NCI-H1105 treated with DMSO at 0.1 percent for 48 hours (cell line): Measurements from ENCODE around the gene CASK.

Source experiments
- DNase-seq: peaks from one replicate; lab custom pipeline; 2025; lab: John Stamatoyannopoulos, UW

Gene CASK

DNA sequence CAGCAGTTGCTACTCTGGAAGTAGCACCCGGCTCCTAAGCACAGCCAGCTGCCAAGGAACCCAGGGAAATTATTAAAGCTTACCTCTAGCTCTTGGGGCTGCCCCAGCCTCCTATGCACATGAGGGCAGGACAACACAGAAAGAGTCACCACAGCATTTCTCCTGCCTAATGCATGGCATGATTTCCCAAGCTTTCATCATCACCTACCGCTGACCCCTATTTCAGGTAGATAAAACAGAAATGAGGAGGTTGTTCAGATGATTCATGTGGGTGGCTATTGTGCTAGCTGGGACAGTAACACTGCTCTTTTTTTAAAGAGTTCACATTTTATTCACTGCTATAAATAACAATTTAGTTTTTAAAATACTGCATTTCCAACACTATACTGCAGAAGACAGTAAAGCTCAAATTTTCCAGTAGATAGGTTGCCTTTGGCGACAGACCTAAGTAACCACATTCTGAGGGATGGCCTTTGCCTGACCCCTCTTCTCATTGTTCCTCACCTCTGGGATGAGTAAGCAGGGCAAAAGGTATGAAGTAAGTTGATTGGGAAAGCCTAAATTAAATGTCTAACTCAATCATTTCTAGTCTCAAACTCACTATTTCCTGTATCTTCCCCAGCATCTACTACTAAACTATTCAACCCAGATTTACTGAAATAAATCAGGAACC is 16.7 kb downstream of the CASK start:
- no peak for DNase-seq

DNA sequence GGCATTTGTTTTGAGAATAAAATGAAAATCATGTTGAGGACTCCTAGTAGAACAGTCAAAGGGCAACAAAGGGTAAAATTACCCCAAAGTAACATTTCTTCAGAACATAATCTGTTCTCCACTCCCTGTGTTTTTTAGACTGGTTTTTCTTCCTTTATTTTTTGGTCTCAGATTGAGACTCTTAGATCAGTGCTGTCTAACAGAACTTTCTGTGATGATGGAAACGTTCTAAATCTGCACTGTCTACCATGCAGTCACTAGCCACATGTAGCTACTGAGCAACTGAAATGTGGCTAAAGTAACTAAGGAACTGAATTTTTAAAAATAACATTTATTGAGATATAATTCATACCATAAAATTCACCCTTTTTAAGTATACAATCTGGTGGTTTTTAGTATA is 19.8 kb downstream of the CASK start:
- no peak for DNase-seq

DNA sequence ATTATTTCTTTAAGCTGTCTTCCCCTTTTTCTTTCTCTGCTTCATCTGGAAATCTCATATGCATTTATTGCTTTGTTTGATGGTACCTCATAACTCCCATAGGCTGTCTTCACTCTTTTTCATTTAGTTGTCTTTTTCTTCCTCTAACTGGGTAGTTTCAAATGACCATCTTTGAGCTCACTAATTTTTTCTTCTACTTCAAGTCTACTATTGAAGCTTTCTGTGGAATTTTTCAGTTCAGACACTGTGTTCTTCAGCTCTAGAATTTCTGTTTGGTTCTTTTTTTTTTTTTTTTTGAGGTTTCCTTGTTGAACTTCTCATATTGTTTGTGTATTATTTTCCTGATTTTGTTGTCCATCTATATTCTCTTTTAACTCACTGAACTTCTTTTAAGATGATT is 23.0 kb downstream of the CASK start:
- no peak for DNase-seq

DNA sequence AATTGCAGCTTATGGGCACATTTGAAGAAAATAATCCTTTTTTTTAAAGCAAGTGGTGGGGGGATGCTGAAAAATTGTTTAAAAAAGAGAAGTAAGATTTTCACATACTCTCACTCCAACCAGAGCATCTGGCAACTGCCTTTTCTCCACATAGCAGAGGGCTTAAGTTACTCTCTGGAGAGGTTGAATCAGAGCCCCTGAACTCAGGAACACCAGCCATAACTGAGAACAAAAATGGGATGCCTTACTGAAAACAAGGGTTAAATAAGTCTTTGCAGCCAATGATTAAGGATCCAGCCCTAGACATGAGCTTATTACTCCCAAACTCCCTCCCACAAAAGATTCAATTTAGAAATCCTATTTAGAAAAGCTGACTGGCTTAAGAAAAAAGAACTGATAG is 27.5 kb downstream of the CASK start:
- no peak for DNase-seq

DNA sequence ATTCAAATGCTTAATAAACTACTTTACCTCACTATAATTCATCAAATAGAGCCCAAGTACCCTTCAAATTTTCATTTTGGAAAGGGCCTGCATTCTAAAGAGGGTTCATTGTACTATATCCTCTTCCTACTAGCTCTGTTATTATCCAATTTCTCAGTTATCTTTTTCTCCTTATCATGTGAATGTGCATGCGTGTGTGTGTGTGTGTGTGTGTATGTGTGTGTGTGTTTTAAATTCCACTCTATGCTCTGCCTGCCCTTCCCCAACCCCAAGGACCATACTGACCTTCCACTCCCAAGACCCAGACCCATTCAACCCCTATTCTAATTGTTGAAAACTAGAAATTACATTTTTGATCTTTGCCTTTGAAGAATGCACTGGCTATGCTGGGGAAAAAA is 33.3 kb downstream of the CASK start:
- DNase-seq, result no peak

DNA sequence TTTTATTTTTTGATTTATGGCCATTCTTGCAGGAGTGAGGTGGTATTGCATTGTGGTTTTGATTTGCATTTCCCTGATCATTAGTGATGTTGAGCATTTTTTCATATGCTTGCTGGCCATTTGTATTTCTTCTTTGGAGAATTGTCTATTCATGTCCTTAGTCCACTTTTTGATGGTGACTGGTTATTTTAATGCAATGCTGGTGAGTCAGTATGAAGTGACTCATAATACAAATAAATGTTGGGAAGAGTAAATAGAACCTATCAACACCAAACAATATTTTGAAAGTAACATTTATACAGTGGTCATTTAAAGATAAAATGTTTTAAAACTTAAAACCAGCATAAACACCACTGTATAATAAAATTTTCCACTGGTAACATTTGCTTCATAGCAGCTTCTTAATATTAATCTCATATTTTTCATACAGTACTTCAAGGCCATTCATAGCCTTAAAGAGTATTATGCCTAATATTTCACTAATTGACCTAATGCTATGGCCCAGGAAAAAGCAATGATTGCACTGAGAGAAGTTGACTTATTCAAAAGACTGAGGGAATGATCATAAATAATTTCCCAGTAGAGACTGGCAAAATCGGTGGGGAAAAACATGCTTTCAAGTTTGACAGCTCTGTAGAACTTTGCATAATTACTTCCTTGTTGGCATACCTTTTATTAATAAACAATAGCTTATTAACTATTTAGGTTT is 33.9 kb downstream of the CASK start:
- no peak for DNase-seq

DNA sequence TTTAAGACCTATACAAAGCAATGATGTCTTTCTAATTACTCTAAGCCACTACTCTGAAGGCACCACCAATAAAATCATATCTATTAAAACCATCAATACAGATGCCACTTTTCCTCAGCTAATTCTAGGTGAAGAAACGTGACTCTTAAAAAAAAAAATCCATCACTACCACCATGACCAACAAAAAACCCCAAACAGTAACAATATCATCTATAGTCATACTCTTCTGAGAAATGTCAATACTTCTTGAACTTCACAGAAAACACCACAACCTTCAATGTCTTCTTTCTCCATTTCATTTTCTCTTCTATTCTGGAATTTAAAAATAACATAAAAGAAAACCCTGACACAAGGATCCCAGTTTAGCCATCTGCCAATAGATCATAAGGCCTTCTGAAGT is 35.7 kb downstream of the CASK start:
- no peak for DNase-seq

DNA sequence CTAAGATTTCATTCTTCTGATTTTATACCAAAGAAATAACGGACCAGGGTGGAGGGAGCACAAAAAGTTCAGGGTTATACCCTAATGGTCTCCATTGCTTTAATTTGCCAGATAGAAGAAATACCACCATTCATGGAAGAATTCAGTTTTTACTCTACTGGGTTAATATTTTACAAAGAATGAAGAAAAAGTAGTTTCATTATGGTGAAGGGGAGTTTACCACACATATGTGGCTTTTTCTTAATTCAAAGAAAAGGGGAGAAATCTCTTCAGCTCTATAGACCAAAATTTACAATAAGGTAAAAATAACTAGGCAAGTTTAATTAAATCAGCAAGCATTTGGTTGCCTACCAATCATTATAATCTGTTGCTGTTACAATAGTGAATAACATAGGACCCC is 37.6 kb downstream of the CASK start:
- no peak for DNase-seq

DNA sequence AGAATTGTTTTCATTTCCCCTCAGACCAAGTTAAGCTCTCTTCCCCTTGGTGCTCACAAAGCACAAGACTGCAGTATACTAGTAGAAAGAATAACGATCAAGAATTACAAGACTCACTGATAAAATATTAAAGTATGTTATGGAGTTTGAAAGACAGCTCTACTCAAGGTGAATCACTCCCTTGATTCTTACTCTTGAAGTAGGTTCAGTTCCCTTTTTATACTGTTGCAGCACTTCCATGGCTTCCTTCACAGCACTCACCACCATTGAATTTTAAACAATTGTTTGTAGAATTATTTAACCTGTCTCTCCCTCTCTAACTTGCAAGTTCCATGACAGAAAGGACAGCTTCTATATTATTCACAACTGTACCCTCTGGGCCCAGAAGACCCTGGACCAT is 42.2 kb downstream of the CASK start:
- DNase-seq, result no peak

DNA sequence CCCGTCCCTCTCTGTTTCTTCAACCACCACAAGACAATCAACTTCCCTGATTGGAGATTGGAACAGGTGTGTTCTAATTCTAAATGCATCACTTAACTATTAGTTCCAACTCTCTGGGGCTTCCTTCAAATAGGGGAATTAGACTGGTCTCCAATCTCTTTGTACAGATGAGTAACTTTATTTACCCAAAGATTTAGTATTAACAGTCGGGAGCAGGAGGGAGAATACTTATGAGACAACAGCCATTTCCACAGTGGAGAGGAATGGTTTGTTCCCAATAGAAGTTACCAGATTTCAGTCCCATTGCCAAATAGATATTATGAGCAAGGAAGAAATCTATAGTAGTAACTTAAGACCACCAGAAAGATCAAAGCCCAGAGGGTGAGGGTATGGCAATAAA is 46.2 kb downstream of the CASK start:
- DNase-seq, result no peak

DNA sequence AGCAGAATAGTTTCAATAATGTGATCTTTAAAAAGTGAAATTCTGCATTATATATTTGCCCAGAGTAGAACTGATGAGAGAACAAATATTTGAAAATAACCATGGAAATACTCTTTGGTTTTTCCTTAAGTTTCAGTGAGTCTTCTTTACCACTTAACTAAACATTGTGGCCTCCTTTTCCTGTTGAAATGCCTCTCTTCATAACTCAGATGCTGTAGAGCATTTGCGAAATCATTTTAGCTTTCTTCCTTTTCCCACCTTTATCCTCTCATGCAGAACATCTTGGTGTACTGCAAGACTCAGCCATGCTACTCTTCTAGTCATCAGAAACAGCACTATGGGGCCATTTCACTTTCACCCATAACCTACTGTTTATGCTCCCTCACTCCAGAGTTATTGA is 48.2 kb downstream of the CASK start:
- no peak for DNase-seq

DNA sequence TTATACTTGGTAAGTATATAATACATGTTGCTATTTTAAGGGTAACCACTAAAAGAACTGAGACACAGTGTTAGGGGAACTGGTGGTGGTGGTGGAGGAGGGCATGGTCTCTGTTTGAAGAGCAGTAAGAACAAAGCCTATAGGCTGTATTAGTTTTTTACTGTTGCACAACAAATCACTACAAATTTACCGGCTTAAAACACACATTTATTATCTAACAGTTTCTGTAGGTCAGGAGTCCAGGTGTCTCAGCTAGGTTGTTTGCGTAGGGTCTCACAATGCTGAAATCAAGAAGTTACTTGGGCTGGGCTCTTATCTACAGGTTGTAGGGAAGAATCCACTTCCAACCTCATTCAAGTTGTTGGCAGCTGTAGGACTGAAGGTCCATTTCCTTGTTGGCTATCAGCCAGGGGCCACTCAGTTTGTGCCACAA is 52.6 kb downstream of the CASK start:
- DNase-seq, result no peak

DNA sequence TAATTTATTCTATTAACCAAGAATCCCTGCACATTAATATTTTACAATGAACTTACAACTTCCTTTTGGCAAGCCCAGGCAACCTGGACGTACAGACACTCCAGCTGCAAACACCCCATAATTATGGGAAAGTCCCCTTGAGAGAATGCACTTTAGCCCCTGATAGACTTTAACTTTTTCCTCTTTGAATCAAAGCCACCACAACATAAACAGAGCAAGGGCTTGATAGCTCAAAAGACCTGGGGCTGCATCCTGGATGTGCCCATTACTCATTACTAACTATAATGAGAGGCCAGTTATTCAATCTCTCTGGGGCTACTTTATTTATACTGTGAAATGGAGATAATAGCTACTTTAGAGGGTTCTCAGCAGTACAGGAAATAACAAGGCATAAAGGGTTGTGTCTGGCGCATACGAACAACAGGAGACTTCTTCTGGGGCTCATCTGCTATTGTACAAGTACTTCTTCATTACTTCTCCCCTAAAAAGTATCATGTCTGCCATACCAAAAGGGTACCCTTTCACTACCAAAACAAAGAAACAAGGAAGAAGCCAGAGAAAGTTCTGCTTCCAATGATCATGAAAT is 54.9 kb downstream of the CASK start:
- peak; percentile 17 for DNase-seq

DNA sequence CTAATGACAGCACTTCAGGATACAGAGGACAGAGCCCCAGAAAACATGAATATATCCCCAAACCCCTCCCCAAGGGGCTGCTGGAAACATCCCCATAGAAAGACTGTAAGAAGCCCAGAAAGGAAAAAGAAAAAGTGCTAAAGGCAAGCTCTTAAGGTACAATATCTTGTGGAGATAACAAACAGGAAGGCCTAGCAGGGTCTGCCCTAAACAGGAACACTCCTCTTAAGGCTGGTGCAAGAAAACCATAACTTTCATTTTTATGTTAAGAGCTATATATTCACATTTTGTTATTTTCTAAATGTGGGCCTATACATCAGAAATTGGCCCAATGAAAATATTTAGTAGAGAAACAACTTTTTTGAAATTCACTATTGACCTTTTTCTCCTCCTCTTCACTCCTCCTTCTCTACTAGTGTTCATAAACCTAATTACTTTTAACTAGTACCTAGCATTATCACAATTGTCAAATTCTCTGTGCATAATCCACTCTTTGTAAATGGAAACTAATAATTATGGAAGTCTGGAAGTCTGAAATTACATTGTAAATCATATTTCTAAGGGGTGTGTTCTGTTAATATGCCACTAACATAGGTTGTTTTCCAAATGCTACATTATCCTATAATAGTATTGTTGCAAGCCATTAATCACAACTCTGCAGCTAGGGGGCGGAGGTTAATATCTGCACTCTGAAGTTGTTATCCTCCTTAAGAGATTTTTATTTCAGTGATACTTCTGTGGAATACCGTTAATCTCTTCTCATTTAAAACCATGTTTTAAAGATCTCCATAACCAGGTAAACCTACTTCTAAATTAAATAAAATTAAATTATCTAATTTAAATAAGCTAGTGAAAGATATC is 59.8 kb downstream of the CASK start:
- DNase-seq, result no peak

DNA sequence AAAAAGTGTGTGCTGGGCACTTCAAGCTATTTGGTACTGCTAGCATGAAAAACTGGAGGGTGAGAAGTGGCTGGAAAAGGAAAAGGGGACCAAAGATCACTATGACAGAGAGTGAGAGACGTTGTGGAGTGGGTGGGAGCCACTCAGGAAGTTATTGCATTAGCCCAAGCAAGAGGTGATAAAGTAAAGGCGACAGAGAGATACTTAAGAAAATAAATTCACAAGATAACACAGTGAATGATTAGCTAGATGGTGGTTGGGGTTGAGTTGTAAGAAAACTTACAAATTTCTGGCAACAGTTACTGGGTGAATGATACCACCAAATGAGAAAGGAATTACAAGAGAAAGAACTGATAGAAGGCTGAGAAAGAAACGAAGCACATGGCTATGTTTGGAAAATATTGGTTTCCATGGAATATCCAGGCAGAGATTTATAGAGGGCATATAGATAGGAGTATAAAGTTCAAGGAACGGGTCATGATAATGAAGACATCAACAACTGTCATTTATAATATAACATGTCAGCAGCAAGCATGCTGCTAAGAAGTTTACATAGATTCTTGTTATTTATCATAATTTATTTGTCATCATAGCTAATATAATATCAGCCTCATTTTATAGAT is 60.7 kb downstream of the CASK start:
- no peak for DNase-seq

DNA sequence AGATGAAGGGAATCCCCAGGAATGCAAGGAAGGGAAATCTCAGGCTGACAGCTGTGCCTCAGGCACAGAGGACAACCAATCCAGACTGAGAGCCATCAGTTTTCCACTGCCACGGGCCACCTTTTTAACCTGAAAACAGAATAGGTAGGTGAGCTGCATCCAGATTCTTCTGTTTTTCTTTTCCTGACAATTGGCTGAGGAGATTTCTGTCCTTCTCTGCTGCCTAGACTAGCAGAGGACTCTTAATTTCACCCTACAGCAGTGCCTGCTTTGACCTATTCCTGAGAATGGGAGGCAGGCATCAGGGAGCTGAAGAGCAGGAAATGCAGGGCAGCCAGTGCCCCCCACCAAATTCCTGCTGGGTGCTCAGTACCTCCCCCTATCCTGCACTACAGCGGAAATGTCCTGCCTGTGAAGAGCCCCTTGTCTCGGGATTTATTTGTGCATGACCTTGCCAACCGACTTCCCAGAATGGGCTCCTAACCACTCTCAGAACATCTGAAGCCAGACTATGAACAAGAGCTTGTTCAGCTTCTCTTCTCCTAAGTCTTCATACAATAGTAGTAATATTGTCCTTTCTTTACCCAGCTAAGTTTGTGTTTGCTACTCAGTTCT is 65.1 kb downstream of the CASK start:
- no peak for DNase-seq

DNA sequence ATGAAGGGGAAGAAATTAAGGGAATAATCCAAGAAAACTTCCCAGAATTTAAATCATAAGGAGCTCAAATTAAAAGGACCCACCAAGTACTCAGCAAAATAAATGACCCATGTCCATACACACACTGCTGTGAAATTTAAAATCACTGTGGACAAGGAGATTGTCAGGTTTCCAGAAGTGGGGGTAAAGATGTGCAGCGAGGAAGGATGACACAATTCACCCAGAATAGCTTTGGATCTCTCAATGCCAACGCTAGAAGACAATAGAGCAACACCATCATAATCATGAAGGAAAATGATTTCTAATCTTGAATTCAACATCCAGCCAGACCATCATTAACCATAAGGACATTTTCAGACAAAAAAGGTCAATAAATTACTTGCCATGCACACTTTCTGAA is 65.7 kb downstream of the CASK start:
- no peak for DNase-seq

DNA sequence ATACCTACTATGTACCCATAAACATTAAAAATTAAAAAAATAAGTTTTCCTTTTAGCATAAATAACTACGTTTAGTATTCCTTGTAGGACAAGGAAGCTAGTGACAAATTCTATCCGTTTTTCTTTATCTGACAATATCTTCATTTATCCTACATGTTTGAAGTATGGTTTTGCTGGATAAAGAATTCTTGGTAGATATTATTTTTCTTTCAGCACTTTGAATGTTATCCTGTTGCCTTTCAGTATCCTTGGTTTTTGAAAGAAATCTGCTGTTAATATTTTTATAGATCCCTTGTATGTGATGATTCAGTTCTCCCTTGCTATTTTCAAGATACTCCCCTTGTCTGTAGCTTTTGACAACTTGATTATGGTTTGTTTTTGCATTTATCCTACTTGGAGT is 76.6 kb downstream of the CASK start:
- no peak for DNase-seq

DNA sequence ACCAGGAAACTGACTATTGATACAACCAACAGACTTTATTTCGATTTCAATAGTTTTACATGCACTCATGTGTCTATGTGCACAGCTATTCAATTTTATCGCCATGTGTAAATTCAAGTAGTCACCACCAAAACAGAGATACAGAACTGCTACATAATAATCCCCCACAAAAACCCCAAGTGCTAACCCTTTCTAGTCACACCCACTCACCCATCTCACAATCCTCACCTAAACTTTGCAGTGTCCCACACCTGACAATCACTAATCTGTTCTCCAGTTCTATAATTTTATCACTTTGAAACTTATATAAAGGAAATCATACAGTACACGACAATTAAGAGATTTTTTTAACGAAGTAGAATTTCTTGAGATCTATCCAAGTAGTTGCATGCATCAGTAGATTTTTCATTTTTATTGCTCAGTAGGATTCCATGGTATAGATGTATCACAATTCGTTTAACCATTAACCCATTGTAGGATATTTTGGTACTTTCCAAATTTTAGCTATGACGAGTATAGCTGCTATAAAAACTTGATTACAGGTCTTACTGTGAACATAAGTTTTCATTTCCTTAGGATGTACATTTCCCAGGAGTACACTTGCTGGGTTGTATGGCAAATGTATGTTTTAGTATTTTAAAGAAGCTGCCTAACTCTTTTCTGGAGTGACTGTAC is 85.9 kb downstream of the CASK start:
- no peak for DNase-seq

DNA sequence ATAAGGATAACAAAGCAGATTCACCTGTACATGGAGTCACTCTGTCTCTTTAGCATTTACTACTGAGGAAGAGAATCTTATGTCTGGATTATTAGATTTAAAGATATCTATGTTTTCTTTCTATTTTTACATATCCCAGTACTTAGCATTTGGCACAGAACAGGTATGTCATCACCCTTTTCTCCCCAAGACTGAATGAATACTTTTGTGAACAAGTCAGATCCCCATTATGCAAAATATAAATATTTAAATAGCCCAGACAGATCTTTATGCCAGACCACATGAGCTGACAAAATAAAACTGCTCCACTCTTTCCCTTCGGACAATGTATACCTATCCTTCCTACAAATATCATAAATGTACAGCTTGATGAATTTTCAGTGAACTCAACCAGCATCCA is 94.5 kb downstream of the CASK start:
- DNase-seq, result no peak

DNA sequence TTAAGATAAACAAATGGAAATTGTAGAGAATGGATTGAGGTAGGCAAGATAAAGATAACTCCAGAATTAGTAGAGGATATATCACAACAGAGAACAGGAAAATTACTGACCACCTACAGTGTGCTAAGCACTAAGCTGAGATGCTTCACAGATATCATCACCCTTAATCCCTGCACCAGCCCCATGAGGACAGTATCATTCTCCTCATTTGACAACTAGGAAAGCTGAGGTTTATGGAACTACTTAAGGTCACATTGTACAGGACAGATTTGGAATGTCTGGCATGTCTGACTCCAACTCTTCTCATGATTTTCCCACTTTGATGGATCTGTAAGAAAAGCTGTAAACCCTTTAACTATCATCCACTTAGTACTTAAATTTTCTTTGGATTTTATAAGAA is 95.5 kb downstream of the CASK start:
- no peak for DNase-seq
